ENCODE data around the gene BCR.

The BCR gene

GRCh38 chr22:23200898-23201297, 20.6 kb downstream of the BCR start:
- ATAC-seq (ENCODE audit: low read depth) (no peak), DNase-seq (ENCODE audit: low spot score) (no peak)
- peaks cover 15% of the 10 kb centered on the region for H3K9me3 ChIP-seq (ENCODE audit: severe bottlenecking)
- H3K36me3 ChIP-seq (ENCODE audit: low read depth), result peaks cover 45% of the 10 kb centered on the region
- H3K27ac ChIP-seq (ENCODE audit: poor library complexity, severe bottlenecking), result peak overlapping the region; percentile 31
- peaks cover 18% of the 10 kb centered on the region for H3K4me1 ChIP-seq (ENCODE audit: insufficient read depth, poor library complexity, severe bottlenecking)
- H3K27me3 ChIP-seq (ENCODE audit: insufficient read depth, poor library complexity, severe bottlenecking), result no peaks in the 10 kb centered on the region
- H3K4me3 ChIP-seq (ENCODE audit: severe bottlenecking), result no peak overlapping the region
- TF ChIP-seq, protein P1, sequence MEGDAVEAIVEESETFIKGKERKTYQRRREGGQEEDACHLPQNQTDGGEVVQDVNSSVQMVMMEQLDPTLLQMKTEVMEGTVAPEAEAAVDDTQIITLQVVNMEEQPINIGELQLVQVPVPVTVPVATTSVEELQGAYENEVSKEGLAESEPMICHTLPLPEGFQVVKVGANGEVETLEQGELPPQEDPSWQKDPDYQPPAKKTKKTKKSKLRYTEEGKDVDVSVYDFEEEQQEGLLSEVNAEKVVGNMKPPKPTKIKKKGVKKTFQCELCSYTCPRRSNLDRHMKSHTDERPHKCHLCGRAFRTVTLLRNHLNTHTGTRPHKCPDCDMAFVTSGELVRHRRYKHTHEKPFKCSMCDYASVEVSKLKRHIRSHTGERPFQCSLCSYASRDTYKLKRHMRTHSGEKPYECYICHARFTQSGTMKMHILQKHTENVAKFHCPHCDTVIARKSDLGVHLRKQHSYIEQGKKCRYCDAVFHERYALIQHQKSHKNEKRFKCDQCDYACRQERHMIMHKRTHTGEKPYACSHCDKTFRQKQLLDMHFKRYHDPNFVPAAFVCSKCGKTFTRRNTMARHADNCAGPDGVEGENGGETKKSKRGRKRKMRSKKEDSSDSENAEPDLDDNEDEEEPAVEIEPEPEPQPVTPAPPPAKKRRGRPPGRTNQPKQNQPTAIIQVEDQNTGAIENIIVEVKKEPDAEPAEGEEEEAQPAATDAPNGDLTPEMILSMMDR (IDR thresholded peaks at IDR 0.05; ENCODE audit: poor library complexity, severe bottlenecking), result no peak

- Histone ChIP-seq H3K4me1 (ENCODE audit: insufficient read depth, poor library complexity, severe bottlenecking) (peaks cover 20% of the 10 kb centered on the region), H3K9me3 (ENCODE audit: severe bottlenecking) (peaks cover 12% of the 10 kb centered on the region)
- TF ChIP-seq, protein P1 (IDR thresholded peaks at IDR 0.05; ENCODE audit: poor library complexity, severe bottlenecking), result no peak
These were observed 22.6 kb downstream of the BCR start for GRCh38 chr22:23202812-23203451.

DNA sequence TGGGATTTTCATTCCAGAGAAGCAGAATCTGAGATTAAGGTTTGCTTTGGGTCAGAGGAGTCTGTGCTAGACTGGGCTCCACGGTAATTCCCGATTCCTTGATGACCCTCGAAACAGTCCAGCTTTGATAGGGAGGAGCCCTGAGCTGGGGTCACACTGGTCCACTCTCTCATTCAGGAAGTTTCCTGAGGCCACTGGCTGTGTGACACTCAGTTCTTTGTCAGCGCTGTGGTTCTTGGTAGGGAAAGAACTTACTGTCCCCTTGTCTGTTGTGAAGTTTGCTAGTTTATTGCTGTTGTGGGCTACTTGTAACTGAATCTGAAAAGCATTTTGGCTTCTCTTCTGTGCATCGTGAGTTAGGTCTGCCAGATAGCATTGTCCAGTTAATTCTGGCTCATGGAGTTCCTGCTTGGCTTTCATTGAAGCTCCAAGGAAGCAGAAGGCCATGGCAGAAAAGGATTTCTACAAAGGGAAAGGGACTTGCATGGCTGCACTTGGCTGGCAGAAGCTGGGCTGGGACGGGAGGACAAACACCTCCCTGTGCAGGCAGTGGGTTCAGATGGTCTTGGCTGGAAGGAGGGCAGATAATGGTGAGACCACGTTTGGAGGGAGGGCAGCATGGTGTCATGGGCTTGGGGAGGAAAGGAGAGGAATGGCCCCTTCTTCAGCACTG, 23.3 kb downstream of the BCR start:
- peaks cover 6% of the 10 kb centered on the region for H3K9me3 ChIP-seq (ENCODE audit: severe bottlenecking)
- no peaks in the 10 kb centered on the region for H3K27me3 ChIP-seq (ENCODE audit: insufficient read depth, poor library complexity, severe bottlenecking)
- peaks cover 36% of the 10 kb centered on the region for H3K36me3 ChIP-seq (ENCODE audit: low read depth)
- peaks cover 20% of the 10 kb centered on the region for H3K4me1 ChIP-seq (ENCODE audit: insufficient read depth, poor library complexity, severe bottlenecking)
- H3K27ac ChIP-seq (ENCODE audit: poor library complexity, severe bottlenecking), result no peak overlapping the region
- no peak overlapping the region for H3K4me3 ChIP-seq (ENCODE audit: severe bottlenecking)
- TF ChIP-seq, protein P1 (IDR thresholded peaks at IDR 0.05; ENCODE audit: poor library complexity, severe bottlenecking), result no peak
- DNase-seq (ENCODE audit: low spot score), result no peak
- ATAC-seq (ENCODE audit: low read depth), result no peak

More at GRCh38 chr22:23202812-23203451, 22.6 kb downstream of the BCR start:
- ATAC-seq (ENCODE audit: low read depth), result no peak
- DNase-seq (ENCODE audit: low spot score), result no peak
- Histone ChIP-seq H3K36me3 (ENCODE audit: low read depth) (peaks cover 36% of the 10 kb centered on the region), H3K27me3 (ENCODE audit: insufficient read depth, poor library complexity, severe bottlenecking) (no peaks in the 10 kb centered on the region), H3K4me3 (ENCODE audit: severe bottlenecking) (no peak overlapping the region), H3K27ac (ENCODE audit: poor library complexity, severe bottlenecking) (no peak overlapping the region)

GRCh38 chr22:23204125-23204488, 23.8 kb downstream of the BCR start:
- ATAC-seq (ENCODE audit: low read depth) (no peak), DNase-seq (ENCODE audit: low spot score) (no peak)
- Histone ChIP-seq H3K27ac (ENCODE audit: poor library complexity, severe bottlenecking) (peak overlapping the region; percentile 39), H3K4me1 (ENCODE audit: insufficient read depth, poor library complexity, severe bottlenecking) (peaks cover 20% of the 10 kb centered on the region), H3K9me3 (ENCODE audit: severe bottlenecking) (peaks cover 6% of the 10 kb centered on the region), H3K36me3 (ENCODE audit: low read depth) (peaks cover 35% of the 10 kb centered on the region), H3K4me3 (ENCODE audit: severe bottlenecking) (no peak overlapping the region), H3K27me3 (ENCODE audit: insufficient read depth, poor library complexity, severe bottlenecking) (no peaks in the 10 kb centered on the region)
- TF ChIP-seq, protein P1 (IDR thresholded peaks at IDR 0.05; ENCODE audit: poor library complexity, severe bottlenecking), result no peak
